Stimulated activated CD8-positive, alpha-beta memory T cell treated with anti-CD3 and anti-CD28 coated beads, Interleukin-12 subunit alpha, Interleukin-12 subunit beta, amount 100 ng/mL, for 4 hours (primary cell): ENCODE data around the gene CPD.
"Not testable (repeated sequence)": the region's sequence is repeated elsewhere in the genome, so short reads cannot be mapped to it uniquely, and the experiment has no call there.

Source experiments
- DNase-seq: peaks from one replicate; pipeline ENCODE4 v3.0.0-alpha.2; 2020; ENCODE audit warnings: low read depth

CPD gene

DNA sequence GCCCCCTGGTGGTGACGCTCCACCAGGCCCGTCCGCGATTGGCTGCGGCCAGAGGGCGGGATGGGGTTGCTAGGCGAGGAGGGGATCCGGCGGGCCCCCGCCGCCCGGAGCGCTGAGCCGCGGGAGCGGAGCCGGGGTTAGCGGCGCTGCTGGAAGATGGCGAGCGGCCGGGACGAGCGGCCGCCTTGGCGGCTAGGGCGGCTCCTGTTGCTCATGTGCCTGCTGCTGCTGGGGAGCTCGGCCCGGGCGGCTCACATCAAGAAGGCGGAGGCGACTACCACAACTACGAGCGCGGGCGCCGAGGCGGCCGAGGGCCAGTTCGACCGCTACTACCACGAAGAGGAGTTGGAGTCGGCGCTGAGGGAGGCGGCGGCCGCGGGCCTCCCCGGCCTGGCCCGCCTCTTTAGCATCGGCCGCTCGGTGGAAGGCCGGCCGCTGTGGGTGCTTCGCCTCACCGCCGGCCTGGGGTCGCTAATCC, at the start of gene CPD:
Gene CPD (plus strand): TSS at position 103 of the 478 bp plus-strand sequence. CDS start 54 bp downstream, at position 157.
- DNase-seq = peak; percentile 96

DNA sequence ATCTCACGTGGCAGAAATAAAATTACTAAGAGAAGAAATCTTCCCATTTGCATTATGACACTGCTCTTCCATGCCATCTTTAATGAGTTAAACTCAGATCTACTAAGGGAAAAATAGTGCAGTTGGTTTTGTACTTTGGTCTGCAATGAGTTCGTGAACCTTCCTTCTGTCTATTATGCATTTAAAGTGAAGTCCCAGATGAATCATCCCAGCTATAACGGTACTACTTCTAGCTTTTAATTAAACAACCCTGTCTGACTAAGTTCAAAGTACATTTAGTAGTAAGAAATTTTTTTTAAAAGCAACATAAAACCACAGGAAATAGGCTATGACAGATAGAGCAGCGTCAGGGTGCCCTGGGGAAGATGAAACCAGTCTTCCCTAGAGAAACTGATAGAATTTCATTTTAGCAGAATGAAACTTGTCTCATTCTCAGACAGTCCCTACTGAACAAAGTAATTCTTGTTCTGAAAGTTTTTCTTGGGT, 46.6 kb upstream of the CPD start:
- no peak for DNase-seq

DNA sequence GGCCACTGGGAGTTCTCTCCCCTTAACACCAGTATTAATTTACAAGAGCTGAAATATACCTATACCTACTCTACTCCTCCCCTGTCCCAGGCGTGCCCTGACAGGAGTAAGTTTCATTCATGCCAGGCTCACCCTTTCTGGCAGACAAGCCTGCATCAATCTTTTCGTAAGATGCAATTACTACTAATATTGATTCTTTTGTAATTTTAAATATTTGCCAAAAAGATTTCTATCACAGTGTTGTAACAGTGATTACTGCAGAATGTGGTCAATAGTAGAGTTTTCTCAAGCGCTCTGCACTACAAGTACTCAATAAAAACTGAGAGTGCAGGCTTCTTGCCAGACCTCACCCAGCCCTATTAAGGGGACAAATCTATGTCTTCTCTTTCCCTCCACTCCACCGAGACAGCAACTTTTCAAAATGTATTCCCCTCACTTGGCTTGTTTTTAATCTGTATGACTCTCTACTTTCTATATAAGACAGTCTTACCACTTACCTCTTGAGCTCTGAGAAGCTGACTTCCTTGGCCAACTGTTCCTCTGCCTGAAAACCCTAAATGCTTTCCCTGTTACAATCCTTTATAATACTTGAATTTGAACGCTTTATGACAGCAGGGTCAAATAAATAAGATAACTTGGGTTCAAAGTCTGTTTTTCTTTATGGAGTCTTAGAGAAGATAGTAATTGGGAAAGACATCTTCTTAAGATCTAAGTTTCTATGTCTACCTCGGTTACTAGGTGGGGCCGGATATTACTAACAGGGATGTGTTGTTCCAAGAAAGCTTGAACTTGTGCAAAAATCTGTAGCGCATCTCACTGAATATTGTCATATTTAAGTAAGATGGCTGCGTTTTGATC, 45.0 kb upstream of the CPD start, which contains the start of gene TMIGD1:
Gene TMIGD1 (minus strand): TSS at position 555 of the 858 bp plus-strand sequence. CDS start 1,924 bp downstream, outside the sequence.
- no peak for DNase-seq

DNA sequence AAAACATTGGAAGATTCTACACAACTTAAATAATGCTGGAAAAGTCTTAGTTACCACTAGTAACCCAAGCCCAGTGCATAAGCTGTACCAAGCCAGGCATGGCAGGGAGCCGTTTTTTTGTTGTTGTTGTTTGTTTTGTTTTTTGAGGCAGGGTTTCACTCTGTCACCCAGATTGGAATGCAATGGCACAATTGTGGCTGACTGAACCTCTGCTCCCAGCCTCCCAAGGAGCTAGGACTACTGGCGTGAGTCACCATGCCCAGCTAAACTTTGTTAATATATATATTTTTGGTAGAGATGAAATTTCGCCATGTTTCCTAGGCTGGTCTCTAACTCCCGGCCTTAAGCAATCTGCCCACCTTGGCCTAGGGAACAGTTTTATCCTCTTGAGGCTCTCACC, 44.3 kb upstream of the CPD start:
- no peak for DNase-seq

DNA sequence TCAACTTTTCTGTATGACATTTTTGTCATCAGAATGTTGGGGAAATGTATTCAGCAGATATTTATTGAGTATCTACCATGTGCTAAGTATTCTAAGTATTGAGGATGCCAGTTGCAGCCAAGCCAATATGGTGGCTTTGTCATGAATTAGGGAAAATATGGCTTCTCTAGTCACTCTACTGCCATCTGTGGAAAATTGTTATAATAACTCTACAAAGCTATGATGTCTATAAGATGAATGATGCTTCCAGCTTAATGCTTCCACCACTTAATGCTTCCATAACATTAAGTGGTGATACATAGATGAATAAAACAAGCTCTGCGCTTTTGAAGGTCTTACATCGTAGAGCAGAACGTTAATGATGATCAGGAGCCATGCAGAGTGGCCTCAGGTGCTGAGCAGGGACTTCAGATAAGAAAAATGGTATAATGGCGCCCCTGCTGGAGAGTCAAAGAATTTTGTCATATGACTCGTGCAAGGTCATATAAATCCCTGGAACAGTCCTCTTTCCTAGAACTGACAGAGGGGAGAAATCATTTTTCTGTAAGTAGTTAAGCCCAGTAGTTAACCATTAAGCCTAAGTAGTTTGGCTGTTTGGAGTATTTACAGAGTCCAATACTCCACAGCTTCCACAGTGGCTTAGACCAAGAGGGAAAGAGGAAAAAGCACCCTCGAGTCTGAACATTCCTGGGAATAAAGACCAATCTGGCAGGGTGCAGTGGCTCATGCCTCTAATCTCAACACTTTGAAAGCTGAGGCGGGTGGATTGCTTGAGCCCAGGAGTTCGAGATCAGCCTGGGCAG, 42.2 kb upstream of the CPD start:
- DNase-seq = no peak

DNA sequence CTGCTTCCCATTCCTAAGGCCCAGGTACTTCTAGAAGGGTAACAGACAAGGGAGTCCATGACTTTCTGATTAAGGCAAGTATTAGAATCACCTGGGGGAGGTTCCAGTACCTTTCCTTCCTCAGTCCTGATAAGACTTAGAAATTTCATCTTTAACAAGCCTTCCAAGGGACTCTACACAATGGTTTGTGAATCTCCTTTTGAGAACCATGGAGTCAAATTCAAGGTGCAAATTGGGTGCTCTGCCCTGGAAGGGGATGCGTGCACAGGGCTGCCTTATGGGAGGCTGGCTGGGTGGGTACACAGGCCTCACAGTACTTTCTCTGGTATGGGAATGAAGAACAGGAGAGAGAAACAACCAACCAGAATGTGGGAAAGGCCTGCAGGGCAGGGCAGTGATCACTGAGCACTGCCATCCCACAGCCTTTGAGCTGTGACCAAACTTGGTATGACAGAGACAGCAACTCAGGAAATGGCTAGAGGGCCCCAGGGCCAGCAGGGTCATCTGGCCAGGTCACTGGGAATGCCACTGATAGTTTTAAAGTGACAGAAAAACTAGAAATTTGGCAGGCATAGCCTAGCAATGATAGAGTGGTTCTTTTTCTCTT, 41.2 kb upstream of the CPD start:
- DNase-seq = no peak

DNA sequence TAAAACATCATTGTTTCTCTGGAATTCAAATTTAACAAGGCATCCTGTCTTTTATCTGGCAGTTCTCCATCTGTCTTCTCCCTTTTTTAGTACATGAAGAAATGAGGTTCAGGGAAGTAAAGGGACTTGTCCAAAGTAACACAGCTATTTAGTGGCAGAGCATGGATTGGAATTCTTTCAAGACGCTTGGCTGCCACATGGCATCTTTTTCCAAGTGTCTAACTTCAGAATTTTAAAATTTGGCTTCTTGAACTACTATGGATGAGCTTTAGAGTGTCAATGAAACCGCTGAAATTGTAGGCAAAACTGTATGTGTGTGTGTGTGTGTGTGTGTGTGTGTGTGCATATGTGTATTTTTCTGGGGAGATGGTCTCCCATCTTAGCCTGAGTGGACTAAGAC, 39.6 kb upstream of the CPD start:
- no peak for DNase-seq

DNA sequence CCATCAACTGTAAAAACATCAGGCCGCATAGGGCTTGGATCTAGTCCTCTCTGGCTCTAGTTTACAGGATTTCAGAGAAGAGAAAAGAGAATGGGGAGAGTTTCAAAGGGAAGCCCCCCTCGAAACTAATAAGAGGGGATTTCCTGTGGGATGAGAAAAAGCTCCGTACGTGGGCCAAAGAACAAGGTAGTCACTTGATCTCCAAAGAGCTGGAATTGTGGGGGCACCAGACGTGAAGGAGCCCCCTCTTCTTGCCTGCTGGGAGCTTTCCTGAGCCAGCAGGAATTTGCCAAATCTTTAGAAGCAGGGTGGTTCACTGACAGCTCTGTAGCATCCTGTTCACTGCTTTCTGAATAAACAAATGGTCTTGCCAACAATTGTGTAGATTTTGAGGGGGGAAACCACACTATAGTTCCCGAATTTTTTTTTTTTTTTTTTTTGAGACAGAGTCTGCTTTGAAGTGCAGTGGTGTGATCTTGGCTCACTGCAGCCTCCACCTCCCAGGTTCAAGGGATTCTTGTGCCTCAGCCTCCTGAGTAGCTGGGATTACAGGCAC, 37.8 kb upstream of the CPD start:
- no peak for DNase-seq

DNA sequence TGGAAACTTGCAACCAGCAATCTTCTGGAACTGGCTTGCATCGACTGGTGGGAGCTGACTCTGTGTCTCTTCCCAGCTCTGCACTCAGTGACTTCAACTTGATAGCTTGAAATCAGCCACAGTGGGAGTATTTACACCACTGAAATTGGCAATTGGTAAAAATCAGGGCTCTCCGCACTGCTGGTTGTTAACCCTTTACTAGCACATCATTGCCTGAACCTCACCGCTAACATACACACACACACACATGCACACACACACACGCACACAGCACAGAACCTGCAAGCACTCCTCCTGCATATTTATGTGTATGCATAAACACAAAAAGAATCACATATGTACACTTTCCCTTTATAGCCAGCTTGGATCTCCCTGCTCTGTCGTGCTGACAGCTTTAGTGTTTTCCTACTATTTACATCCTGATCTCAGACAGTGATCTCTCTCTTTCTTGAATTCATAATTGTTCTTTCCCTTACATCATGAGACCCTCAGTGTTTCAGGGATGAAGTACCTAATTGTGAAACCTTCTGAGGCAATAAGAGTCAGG, 37.0 kb upstream of the CPD start:
- DNase-seq = no peak

DNA sequence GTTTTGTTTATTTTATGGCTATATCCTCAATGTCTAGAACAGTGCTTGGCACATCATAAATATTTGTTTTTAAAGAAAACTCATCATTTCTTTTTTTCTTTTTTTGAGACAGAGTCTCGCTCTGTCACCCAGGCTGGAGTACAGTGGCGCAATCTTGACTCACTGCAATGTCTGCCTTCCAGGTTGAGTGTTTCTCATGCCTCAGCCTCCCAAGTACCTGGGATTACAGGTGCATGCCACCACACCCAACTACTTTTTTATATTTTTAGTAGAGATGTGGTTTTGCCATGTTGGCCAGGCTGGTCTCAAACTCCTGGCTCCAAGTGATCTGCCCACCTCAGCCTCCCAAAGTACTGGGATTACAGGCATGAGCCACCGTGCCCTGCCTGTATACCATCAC, 35.5 kb upstream of the CPD start:
- DNase-seq = not testable (repeated sequence)

DNA sequence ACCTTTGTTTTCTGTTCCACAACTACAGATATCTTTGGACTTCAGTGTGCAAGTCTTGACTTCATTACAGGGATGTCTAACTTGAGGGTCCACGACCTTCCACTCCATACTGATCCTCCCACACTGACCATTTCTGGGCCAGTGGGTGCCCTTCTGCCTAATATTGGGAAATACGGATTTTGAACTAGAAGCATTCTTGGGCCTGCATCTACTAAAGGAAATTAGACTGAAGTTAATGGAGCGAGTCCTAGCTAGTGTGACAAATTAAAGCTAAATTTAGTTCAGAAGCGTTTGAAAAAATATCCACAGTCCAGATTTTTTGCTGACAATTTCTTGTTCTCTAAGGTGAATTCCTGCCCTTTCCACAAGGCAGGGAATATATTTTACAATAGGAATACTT, 34.9 kb upstream of the CPD start:
- no peak for DNase-seq

DNA sequence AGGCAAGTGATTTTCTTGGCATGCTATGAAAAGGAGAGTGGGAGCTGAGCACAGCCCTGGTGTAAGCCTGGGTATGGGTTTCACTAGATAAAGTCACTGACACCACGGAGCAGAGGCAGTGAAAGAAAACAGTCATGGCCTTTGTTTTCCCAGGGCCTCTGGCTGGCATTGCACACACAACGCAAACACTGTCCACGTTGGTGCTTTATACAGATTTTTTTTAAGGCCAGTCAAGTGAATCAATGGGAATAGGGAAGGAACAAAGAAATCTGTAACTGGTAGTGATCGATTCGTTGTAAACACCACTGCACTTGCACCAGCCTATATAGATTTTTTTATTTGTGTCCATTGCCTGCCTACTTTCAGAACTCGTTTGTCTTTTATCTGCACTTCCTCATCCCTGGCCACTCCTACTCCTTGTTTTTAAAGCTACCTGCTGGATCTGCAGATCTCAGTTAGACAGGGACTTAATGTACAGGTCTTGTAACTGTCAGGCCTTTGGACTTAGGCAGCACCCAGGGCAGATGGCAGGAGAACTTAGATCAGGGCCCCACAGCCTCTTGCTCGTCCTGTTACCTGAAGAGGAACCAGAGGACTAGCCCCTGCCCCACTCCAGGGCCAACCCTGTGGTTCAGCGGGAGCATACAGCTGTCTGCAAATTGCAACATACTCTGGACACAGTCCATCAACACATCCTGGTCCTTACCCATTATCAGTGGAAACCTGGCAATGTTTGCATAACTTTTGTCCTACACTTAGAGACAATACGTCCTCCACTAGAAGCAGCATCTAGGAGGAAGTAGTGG, 34.2 kb upstream of the CPD start:
- DNase-seq = no peak

DNA sequence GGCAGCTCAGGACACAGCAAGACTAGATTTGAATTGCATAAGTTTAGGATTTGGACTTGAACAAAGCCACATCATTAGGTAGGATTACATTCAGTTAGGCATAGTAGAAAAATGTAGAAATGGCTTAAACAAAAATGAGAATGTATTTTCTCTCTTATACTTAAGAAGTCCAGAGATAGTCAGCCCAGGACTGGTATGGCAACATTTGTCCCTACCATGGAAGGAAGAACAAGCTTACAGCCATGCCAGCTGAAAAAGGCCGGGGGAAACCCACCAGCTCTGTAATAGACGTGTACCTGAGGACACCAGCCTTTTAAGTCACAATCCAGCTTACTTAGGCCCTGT, 33.7 kb upstream of the CPD start:
- no peak for DNase-seq

DNA sequence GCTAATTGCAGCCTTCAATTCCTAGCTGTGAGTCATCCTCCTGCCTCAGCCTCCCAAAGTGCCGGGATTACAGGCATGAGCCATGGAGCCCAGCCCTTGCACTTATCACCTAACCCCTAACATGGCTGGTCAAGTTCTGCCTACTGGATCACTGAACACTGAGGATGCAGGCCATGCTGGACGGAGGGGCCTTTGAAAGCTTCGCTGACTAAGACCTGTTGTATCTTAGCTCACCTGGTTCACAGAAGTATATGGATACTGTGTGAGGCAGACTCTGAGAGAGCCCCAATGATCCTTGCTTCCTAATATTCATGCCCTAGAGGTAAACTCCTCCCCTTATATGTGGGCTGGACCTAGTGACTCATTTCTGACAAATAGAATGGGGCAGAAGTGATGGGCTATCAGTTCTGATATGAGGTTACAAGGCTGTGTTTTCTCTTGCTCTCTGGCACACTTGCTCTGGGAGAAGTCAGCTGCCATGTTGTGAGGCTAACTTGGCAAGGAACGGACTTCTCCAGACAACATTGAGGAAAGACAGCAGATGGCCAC, 33.1 kb upstream of the CPD start:
- DNase-seq = no peak

DNA sequence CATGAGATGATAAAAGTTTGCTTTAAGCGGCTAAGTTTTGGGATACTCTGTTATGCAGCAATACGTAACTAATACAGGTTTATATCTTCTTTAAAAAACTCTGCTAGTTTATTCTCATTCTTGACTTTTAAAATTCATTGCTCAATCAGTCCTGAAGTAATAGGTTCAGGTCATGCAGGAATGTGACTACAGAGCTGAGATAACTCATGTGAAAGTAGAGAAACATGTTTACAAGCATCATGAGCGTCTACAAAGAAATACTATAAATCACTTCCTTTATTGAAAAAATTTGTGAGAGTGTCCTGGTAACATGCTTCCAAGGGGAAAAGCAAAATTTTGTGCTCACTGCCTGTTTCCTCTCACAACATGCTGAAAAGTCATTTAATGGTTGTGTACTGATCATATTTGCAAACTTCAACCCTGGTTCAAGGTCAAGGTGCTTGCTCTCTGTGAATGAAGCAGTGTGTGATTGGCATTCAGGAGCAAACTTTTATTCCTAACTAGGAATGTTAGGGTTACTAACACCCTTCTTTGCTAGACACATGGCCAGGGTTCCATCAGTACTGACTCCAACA, 32.4 kb upstream of the CPD start:
- no peak for DNase-seq

DNA sequence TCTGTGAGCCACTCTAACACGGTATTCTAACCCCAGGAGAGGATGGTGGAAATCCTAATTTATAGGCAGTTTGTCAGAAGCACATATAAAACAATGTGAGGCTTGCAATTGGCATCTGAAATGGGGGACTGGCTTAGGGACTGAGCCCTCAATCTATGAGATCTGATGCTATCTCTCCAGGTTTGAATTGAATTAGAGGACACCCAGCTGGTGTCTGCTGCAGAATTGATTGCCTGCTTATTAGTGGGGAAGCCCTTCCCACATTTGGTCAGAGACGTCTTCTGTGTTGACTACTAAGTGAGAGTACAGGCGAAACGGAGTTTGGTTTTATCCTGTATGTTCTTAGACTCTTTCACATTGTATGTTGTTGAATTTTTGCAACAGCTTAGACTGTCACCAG, 31.2 kb upstream of the CPD start:
- no peak for DNase-seq

DNA sequence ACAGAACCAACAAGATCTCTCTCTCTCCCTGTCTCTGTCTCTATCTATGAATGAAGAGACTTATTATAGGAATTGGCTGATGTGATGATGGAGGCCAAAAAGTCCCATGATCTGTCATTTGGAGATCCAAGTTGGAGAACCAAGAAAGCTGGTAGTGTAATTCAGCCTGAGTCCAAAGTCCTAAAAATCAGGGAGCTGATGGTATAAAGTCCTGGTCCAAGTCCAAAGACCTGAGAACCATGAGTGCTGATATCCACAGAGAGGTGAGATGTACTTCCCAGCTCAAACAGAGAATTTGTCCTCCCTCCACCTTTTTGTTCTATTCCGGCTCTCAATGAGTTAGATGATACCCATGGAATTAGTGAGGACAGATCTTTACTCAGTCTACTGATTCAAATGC, 29.5 kb upstream of the CPD start:
- no peak for DNase-seq

DNA sequence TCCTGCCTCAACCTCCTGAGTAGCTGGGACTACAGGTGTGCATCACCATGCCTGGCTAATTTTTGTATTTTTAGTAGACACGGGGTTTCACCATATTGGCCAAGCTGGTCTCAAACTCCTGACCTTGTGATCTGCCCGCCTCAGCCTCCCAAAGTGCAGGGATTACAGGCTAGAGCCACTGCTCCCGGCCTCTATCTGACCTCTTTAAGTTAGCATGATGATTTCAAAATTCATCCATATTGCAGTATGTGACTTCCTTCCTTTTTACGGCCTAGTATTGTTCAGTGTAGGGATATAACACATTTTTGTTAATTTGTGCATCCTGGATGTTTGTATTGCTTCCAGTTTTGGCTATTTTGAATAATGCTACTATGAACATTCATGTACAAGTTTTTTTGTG, 27.5 kb upstream of the CPD start:
- DNase-seq = not testable (repeated sequence)

DNA sequence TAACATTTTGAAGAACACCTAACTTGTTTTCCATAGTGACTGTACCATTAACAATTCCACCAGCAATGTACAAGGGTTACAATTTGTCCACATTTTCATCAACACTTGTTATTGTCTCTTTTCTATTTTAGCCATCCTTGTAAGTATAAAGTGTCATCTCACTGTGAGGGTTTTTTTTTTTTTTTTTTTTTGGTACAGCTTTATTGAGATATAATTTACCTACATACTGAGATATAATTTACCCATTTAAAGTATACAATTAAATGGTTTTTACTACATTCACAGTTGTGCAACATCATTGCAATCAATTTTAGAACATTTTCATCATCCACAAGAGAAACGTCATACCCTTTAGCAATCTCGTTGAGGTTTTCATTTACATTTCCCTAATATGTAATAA, 27.0 kb upstream of the CPD start:
- DNase-seq = no peak

DNA sequence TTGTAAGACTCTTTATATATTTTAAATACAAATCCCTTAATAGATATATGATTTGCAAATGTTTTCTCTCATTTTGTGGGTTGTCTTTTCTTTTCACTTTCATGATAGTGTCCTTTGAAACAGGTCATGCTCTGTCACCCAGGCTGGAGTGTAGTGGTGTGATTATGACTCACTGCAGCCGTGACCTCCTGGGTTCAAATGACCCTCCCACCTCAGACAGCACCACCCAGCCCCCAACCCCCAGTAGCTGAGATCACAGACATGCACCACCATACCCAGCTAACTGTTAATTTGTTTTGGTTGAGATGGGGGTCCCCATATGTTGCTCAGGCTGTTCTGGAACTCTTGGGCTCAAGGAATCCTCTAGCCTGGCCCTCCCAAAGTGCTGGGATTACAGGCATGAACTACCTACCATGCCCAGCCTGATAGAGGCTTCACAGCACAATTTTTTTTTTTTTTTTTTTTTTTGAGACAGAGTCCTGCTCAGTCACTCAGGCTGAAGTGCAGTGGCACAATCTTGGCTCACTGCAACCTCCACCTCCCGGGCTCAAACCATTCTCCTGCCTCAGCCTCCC, 26.4 kb upstream of the CPD start:
- no peak for DNase-seq
